Activated CD8-positive, alpha-beta memory T cell treated with anti-CD3 and anti-CD28 coated beads, Interleukin-2, amount 50 U/mL, for 48 hours (primary cell): ENCODE measurements around the gene SESN1.

ENCODE experiments used
- DNase-seq: peaks from one replicate; pipeline ENCODE4 v3.0.0-alpha.2; 2020

The SESN1 gene

DNA sequence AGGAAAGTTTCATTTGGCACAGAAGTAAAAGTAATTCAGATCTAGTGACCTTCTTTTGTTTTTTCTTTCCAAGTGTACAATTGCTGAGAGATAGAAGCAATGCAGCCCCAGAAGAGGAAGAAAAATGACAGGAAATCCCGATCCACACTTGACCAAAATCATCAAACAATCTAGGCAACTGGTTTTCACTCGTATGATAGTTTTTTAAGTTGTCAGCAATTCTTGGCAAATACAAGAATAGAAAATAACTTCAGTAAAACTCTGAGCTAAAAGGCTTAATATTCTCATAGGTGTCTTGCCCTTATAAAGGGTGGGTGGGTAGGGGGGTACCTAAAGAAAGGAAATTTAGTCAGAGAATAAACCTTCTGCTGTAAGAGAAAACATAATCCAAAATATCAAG is 36.0 kb downstream of the SESN1 start:
- DNase-seq, result no peak

- no peak for DNase-seq
Measured at GRCh38 chr6:109056661-109057060, 38.0 kb downstream of the SESN1 start.

- DNase-seq, result no peak
Measured at GRCh38 chr6:109055771-109056235, 38.8 kb downstream of the SESN1 start.

DNA sequence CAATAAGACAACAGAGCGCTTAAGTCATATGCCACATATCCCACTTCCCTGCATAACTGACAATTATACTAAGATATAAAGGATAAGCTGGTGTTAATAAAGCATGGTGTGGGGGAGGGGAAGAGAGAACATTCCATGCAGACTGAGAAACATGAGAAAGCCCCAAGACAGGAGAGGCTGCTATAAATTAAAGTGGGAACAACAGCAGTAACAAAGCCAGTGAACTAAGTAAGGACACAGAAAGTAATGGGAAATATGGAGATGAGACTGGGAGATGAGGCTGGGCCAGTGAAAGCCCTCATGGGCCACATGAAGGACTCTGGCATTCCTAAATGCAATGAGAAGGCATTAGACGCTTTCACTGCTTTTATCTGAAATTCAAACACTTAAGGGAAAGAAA is 41.3 kb downstream of the SESN1 start:
- DNase-seq, result no peak

DNA sequence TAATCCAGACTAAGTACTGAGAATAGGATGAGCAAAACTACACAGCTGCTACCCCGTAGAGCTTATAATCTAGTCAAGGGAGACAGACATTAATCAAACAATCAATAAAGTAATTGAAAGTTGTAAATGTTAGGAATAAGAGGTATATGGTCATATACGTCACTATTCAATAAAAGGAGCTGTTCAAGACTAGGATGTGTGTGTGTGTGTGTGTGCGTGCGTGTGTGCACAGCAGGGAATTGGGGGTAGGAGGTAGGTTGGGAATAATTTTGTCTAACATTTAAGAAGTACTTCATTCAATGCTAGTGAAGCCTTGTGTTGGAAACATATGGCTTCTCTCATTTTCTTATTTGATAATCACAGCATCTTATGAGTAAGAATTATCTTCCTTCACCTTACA is 41.8 kb downstream of the SESN1 start:
- DNase-seq, result no peak

GRCh38 chr6:109052018-109052651 is 42.5 kb downstream of the SESN1 start:
- no peak for DNase-seq

DNA sequence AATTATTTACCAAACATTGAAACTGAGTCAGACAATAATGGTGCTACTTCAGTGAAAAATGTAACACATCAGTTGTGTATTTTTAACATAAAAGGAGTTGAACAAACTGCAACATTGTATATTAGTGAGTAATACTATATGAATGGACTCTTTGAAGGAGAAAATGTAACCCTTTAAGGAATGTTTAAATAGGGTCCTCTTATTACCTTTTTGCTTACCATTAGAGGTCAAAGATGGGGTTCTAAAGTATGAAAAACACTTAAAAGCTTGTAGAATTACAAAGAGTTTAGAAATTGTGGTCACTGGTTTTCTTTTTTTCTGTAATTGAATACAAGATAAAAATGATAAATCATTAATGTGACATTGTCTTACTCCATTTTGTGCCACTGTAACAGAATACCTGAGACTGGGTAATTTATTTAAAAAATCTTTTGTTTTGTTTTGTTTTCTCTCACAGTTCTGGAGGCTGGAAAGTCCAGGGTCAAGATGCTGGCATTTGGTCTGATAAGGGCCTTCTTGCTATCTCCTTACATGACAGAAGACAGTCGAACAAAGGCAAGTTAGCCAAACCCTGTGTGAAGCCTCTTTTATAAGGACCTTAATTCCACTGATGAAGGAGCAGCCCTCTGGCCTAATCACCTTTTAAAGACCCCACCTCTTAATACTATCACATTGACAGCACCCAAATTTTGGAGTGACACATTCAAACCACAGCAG is 43.2 kb downstream of the SESN1 start:
- no peak for DNase-seq

DNA sequence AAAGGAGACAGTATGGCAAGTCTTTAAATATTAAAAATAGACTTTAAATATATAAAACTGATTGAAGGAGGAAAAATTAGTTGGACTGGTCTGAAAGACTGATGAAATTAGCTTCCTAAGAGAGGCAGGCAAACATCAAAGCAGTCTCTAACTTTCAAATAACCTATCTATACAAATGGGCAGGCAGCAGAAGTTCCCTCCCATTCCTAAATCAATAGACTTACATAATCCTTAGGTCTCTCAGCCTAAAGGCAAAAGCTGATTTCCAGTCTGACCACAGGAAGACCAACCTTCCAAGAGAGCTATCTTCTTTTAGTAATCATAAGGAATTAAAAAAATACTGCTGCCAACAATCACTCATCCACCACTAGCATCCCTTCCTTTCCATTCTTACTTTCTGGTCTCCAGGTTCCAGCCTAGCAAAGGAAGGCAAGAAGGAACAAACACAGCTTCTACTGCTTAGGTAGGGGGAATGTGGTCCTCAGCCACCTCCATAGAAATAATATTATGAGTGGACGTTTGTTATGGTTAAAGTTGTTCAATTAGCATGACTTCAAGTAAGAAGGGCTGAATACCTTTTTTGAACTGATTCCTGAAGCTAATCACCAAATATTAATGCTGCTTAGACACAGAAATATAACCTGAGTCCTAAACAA is 44.1 kb downstream of the SESN1 start:
- no peak for DNase-seq

GRCh38 chr6:109050012-109050411 is 44.6 kb downstream of the SESN1 start:
- no peak for DNase-seq

DNA sequence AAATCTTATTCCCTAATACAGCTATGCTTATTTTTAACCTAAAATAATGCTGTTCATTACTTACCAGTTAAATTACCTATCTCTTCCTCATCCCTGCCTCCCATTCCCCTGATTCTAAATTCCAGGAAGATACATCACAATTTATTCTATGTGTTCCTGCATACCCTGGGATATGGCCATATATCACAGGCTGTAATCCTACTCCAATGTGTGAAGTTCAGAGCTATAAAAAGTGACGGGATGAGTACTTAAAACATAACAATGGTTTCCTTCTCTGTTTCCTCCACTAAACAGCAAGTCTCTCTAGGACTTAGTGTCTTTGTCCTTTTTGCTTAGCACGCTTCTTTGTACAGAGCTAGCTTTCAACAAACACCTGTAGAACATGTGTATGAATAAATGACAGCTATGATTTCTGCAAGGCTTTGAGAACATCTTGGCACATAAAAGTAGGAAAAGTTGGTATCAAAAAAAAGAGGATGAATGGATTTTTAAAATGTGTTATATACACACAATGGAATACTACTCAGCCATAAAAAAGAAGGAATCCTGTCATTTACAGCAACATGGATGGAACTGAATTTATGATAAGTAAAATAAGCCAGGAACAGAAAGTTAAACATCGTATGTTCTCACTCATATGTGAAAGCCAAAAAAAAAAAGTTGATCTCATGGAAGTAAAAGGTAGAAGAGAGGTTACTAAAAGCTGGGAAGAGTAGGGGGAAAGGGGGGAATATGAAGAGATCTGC is 45.8 kb downstream of the SESN1 start:
- no peak for DNase-seq

DNA sequence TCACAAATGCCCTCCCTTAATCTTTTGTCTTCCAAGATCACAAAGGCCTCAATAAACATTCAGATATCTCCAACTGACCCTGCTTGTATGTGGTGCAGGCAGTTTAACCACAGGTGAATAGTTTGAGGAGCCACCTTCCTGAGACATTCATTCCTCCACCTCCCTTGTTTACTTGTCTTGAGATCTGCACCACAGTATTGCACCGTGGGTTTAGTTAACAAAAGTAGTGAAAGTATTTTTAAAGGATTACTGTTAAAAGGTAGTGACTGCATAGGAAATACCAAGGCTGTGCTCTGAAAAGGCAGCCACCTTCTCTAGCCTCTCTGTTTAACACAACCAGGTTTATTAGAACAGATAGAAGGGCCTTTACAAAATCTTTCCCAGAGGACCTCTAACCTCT is 46.5 kb downstream of the SESN1 start:
- DNase-seq, result no peak

GRCh38 chr6:109045493-109045892 is 49.2 kb downstream of the SESN1 start:
- DNase-seq, result no peak

DNA sequence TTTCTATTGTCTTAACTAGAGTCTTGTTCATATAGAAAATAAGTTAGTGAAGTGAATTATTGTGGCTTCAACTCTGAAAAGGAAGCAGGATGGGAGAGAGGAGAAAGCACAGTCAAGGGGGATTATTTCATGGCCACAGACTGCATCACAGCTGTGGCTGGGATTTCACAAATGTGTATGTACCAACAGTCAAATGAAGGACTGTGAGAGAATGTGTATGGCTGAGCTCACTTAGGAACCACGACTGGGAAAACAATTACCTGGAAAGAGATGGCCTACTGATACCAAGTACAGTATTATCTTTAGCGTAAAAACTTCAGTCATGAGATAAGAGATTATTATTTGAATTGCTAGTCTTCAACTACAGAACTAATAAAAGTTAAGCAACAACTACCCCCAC is 54.9 kb downstream of the SESN1 start:
- DNase-seq, result no peak

DNA sequence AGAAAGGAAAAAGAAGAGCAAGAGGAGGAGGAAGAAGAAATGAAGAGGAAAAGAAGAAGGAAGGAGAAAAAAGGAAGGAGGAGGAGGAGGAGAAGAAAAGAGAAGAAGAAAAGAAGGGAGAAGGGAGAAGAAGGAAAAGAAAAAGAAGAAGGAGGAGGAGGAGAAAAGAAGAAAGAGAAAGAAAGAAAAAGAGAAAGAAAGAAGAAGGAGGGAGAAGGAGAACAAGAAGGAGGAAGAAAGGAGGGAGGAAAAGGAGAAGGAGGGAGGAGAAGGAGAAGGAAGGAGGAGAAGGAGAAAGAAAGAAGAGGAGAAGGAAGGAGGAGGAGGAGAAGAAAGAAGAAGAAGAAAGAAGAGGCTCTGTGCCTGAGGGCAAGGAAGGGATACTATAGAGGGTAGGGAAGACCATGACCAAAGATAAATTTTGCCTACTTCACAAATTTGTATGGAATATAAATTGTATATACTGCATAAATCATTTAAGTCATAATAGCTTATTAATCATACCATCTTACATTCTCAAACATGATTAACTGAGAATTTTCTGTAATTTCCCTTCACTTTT is 55.7 kb downstream of the SESN1 start:
- DNase-seq, result no peak

DNA sequence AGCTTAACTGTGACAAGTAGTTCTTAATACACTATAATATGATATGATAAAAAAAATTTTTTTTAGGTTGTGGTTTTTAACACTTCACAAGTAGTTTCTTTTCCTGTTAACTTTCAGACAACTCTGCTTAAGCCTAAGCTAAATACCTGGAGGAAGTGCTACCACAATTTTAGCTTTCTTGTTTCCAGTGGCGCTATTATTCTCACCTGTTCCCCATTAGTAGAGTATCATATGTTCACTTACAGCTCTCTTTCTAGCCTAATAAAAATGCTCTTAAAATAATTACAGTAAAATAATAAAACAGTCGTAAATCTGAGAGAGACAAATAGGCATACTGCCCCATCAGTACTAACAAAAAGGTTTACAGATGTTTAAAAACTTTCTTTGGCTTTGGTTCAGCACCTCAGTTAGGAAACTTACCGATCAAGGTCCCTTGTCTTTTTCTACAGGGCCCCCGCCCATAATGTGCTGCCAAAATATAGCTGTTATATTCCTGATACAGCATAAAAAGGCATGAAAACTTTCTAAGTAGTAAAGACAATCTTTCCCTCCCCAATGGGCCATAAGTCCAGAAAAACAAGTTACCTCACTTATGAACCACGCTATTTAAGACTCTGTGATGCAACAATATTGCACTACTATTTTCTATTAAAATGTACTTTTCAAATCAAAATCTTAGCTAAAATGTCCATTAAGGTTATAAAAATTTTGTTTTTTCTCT is 57.9 kb downstream of the SESN1 start:
- no peak for DNase-seq

DNA sequence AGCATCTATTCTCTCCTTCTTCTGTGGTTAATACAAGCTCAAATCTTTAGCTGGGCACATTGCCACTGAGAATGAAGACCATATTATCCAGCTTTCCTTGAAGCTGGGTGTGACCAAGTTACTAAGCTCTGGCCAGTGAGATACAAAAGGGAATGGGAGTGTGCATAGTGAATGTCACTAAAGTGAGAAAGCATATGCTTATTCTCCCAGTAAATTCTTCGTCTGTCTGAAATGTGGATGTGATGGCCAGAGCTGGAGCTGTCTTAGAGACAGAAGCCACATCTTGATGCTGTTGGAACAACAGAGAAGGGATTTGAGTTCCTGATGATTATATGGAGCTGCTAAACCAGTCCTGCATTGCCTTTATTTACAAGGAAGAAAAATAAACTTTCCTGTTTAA is 60.1 kb downstream of the SESN1 start:
- DNase-seq, result no peak

GRCh38 chr6:109033655-109034054 is 61.0 kb downstream of the SESN1 start:
- no peak for DNase-seq

GRCh38 chr6:109031416-109031815 is 63.2 kb downstream of the SESN1 start:
- no peak for DNase-seq

DNA sequence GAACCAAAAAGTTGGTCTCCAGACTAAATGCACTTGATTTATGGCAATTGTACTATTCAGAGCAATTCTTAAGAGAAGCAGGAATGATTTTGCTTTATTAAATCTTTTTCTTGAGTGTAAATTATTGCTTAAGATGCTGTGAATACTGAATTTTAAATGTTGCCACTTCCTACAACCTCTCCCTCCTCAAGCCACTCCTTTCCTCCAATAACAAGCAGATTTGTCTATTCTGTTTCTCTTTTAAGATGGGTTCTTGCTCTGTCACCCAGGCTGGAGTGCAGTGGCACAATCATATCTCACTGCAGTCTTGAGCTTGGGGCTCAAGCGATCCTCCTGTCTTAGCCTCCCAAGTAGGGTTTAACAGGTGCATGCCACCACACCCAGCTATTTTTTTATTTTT is 65.3 kb downstream of the SESN1 start:
- no peak for DNase-seq

DNA sequence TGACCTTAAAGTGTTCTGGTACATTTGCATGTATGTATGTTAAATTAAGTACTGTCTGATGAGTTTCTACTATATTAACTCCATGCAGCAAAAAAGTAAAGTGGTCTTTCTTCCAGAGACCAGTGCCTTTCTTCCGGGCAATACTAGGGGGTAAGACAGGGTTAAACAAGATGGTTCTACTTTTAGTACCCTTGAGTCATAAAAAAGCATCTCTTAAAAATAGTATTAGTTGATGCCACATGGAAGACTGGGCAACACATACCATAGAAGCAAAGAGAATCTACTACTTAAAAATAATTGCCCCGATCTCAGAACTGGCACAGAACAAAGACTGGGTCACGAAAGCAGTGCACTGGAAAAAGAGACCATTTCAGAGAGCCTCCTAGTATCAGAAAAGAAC is 66.2 kb downstream of the SESN1 start:
- DNase-seq, result no peak

DNA sequence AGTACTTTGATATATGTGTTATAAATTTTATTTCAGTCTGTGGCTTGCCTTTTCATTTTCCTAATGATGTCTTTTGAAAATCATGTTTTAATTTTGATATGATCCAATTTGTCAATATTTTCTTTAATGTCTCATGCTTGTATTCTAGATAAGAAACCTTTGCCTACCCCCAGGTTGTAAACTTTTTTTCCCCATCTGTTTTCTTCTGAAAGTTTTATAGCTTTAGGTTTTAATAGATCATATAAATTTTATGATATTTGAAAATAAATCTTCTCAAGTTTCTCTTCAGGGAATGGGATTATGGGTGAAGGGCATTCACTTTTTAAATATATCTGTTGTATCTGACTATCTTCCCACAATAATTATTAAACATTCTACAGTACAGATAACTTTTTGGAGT is 66.7 kb downstream of the SESN1 start:
- DNase-seq, result no peak

DNA sequence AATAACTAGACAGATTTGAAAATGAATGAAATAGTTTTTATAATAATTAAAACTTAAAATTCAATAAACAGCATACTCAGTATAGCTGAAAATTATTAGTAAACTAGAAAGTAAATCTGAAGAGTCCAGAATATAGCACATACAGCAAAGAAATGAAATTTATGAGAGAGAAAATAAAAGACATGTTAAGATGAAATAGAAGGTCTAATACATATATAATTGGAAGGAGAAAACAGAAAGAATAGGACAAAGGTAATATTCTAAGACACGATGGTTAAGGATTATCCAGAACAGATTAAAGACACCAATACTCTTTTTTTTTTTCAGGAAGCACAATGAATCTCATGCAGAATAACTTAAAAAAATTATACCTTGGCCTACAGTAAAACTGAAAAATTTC is 69.0 kb downstream of the SESN1 start:
- DNase-seq, result no peak

- DNase-seq, result no peak
Measured at GRCh38 chr6:109024784-109025183, 69.9 kb downstream of the SESN1 start.
